BLaER1 treated with 17β-estradiol and CSF1 and Interleukin-3, amounts not matched to agents 10 nM and 100 nM (cell line): Measurements from ENCODE around the gene BTBD9.

ENCODE experiments used
- H3K27ac ChIP-seq, 11 experiments: shearing (Covaris generic); formaldehyde crosslinking; 2 replicates each; pipeline ENCODE4 v1.8.1; 2022
- H3K27me3 ChIP-seq, 11 experiments: shearing (Covaris generic); formaldehyde crosslinking; 2 replicates each; pipeline ENCODE4 v1.8.1; 2022
- H3K36me3 ChIP-seq, 11 experiments: shearing (Covaris generic); formaldehyde crosslinking; 2 replicates each; pipeline ENCODE4 v1.8.1; 2022
- H3K4me1 ChIP-seq, 10 experiments: shearing (Covaris generic); formaldehyde crosslinking; 2 replicates each; pipeline ENCODE4 v1.8.1; 2022
- H3K4me2 ChIP-seq, 11 experiments: shearing (Covaris generic); formaldehyde crosslinking; 2 replicates each; pipeline ENCODE4 v1.8.1; 2022
- H3K4me3 ChIP-seq, 10 experiments: shearing (Covaris generic); formaldehyde crosslinking; 2 replicates each; pipeline ENCODE4 v1.8.1; 2022
- H3K9ac ChIP-seq, 11 experiments: shearing (Covaris generic); formaldehyde crosslinking; 2 replicates each; pipeline ENCODE4 v1.8.1; 2022
- H3K9me3 ChIP-seq, 11 experiments: shearing (Covaris generic); formaldehyde crosslinking; replicated peaks in 1 of 11; 2 replicates each; pipeline ENCODE4 v1.8.1; 2022
- H4K20me1 ChIP-seq, 11 experiments: shearing (Covaris generic); formaldehyde crosslinking; 2 replicates each; pipeline ENCODE4 v1.8.1; 2022
- Cebpa-rat ChIP-seq, 11 experiments: shearing (Covaris generic); IDR thresholded peaks; 2 replicates each; pipeline ENCODE4 v1.8.1; 2022

The BTBD9 gene

DNA sequence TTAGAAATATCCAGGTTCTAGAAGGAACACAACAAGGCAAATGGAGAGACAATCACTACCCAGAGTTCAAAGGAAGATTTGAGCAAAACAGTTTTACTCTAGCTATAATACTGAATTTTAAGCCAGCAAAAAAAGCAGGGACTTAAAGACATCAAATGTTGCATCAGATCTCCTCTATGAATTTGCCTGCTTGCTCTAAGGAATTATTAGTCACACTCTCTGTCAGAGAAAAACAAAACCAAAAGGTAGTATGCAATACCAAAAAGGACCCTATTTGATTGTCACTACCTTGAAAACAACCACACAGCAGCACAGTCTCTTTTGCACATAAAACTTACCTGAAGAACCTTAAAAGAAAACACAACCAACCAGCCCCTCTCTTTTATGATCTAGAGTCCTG lies 46.3 kb downstream of the BTBD9 start:
- no peak for TF ChIP-seq Cebpa-rat (IDR thresholded peaks at IDR 0.05)
- no peak overlapping the region for H3K9ac ChIP-seq
- H3K4me1 ChIP-seq, result no peaks in the 10 kb centered on the region
- peaks cover 0 to 80% (median 11%) of the 10 kb centered on the region in 11 experiments; a peak in 14 of 22 replicates for H3K36me3 ChIP-seq
- H3K9me3 ChIP-seq, result no peaks in the 10 kb centered on the region
- H3K4me2 ChIP-seq, result no peak overlapping the region
- H4K20me1 ChIP-seq, result no peaks in the 10 kb centered on the region
- H3K27me3 ChIP-seq, result no peaks in the 10 kb centered on the region
- H3K27ac ChIP-seq, result no peak overlapping the region
- no peak overlapping the region for H3K4me3 ChIP-seq

DNA sequence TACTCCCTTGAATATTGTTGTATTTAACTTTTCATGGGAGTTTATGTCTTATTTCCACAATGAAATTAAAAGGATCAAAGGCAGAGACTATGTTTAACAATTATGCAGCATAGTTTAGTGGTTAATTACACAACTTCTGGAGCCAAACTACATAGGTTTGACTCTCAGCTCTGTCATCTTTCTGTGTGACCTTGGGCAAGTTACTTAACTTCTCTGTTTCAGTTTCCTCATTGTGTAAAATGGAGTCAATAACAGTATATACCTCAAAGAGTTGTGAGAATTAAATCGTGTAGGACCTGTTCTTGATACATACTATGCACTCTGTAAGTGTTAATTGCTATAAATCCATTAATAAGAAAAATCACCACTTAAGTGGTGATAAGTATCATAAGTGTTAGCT lies 48.3 kb downstream of the BTBD9 start:
- H3K27me3 ChIP-seq, result no peaks in the 10 kb centered on the region
- no peaks in the 10 kb centered on the region for H3K9me3 ChIP-seq
- H4K20me1 ChIP-seq, result no peaks in the 10 kb centered on the region
- no peak overlapping the region for H3K4me3 ChIP-seq
- no peak overlapping the region for H3K4me2 ChIP-seq
- no peak for TF ChIP-seq Cebpa-rat (IDR thresholded peaks at IDR 0.05)
- no peak overlapping the region for H3K27ac ChIP-seq
- no peak overlapping the region for H3K9ac ChIP-seq
- peaks cover 0 to 84% (median 16%) of the 10 kb centered on the region in 11 experiments; a peak in 15 of 22 replicates for H3K36me3 ChIP-seq
- H3K4me1 ChIP-seq, result no peaks in the 10 kb centered on the region

DNA sequence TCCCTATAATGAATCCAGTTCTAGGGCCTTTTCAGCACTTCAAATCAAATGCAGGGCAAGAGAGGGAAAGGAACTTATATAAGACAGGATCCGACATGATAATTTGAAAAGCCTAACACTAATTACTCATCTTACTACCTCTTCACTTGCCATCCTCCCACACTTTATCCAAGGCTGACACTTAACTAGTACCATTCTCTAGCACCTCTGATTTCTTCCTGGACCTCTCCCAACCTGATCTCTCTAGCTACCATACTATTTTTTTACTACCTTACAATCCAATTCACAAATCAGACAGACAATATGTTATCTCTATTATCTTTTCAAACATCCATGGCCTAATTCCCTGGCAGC lies 50.4 kb downstream of the BTBD9 start:
- Histone ChIP-seq H3K4me3 (no peak overlapping the region), H3K36me3 (peaks cover 0 to 81% (median 16%) of the 10 kb centered on the region in 11 experiments; a peak in 15 of 22 replicates), H3K4me2 (no peak overlapping the region), H3K4me1 (no peaks in the 10 kb centered on the region), H3K27ac (no peak overlapping the region), H4K20me1 (no peaks in the 10 kb centered on the region), H3K27me3 (no peaks in the 10 kb centered on the region), H3K9ac (no peak overlapping the region), H3K9me3 (no peaks in the 10 kb centered on the region)
- TF ChIP-seq Cebpa-rat (IDR thresholded peaks at IDR 0.05), result no peak

DNA sequence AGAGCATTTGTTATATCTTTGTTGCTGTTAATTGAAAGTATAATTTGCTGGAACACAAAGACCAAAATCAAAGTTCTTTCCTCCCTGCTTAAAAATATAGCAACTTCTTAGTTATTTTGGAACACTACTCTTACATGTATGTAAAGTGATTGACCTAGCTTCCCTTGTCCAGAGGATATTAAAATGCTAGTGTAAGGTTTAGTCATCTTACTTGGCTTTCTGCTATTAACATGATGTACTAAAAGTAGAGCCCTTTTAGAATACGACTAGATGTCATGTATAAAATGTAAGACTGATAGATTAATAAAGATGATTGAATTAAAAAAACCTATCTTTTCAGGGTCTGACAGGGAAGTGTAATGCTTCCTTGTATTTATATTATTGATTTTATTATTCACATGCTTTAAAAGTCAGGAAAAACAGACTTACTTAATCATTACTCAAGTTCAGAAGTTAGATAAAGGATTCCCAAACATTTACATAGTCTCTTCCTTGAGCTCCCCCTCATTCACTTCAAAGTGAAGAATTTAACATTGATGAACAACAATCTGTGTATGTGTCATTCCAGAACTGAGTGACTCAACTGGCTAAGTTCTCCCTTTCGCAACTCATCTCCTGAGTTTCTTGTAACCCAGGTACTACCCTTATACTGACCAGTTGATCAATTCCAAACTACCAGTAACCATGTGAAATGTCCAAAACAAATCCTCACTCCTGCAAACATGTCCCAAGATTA lies 50.9 kb downstream of the BTBD9 start:
- no peak overlapping the region for H3K4me2 ChIP-seq
- H3K36me3 ChIP-seq, result peaks cover 0 to 77% (median 16%) of the 10 kb centered on the region in 11 experiments; a peak in 15 of 22 replicates
- no peak overlapping the region for H3K4me3 ChIP-seq
- no peak for TF ChIP-seq Cebpa-rat (IDR thresholded peaks at IDR 0.05)
- H3K9ac ChIP-seq, result no peak overlapping the region
- no peaks in the 10 kb centered on the region for H3K9me3 ChIP-seq
- H3K27ac ChIP-seq, result no peak overlapping the region
- no peaks in the 10 kb centered on the region for H4K20me1 ChIP-seq
- no peaks in the 10 kb centered on the region for H3K4me1 ChIP-seq
- H3K27me3 ChIP-seq, result no peaks in the 10 kb centered on the region

DNA sequence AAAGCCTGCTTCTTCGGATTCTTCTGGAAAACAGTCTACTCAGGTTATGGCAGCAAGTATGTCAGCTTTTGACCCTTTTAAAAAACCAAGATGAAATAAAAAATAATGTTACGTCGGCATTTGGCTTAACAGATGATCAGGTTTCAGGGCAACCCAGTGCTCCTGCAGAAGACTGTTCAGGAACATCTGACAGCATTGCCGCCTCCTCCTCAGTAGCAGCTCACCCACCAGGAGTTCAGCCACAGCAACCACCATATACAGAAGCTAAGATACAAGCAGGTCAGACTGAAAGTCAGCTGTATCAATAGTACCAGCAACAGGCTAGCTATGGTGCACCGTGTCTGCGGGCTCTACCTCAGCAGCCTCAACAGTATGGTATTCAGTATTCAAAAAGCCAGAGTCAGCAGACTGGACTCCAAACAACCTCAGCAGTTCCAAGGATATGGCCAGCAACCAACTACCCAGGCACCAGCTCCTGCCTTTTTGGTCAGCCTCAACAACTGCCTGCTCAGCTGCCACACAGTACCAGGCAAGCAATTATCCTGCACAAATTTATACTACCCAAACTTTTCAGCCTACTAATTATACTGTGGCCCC lies 51.9 kb downstream of the BTBD9 start:
- no peaks in the 10 kb centered on the region for H3K9me3 ChIP-seq
- H3K9ac ChIP-seq, result no peak overlapping the region
- no peak for TF ChIP-seq Cebpa-rat (IDR thresholded peaks at IDR 0.05)
- no peak overlapping the region for H3K4me2 ChIP-seq
- no peak overlapping the region for H3K4me3 ChIP-seq
- H3K36me3 ChIP-seq, result peaks cover 0 to 74% (median 15%) of the 10 kb centered on the region in 11 experiments; a peak in 14 of 22 replicates
- H3K27ac ChIP-seq, result no peak overlapping the region
- H3K27me3 ChIP-seq, result no peaks in the 10 kb centered on the region
- H4K20me1 ChIP-seq, result no peaks in the 10 kb centered on the region
- H3K4me1 ChIP-seq, result no peaks in the 10 kb centered on the region

- no peak overlapping the region for H3K27ac ChIP-seq
- peaks cover 0 to 65% (median 8%) of the 10 kb centered on the region in 11 experiments; a peak in 13 of 22 replicates for H3K36me3 ChIP-seq
- no peak overlapping the region for H3K9ac ChIP-seq
- no peak for TF ChIP-seq Cebpa-rat (IDR thresholded peaks at IDR 0.05)
- H3K27me3 ChIP-seq, result no peaks in the 10 kb centered on the region
- no peaks in the 10 kb centered on the region for H4K20me1 ChIP-seq
- H3K4me1 ChIP-seq, result no peaks in the 10 kb centered on the region
- no peak overlapping the region for H3K4me2 ChIP-seq
- H3K4me3 ChIP-seq, result no peak overlapping the region
- no peaks in the 10 kb centered on the region for H3K9me3 ChIP-seq
Measured at GRCh38 chr6:38586992-38587391, 52.7 kb downstream of the BTBD9 start.

DNA sequence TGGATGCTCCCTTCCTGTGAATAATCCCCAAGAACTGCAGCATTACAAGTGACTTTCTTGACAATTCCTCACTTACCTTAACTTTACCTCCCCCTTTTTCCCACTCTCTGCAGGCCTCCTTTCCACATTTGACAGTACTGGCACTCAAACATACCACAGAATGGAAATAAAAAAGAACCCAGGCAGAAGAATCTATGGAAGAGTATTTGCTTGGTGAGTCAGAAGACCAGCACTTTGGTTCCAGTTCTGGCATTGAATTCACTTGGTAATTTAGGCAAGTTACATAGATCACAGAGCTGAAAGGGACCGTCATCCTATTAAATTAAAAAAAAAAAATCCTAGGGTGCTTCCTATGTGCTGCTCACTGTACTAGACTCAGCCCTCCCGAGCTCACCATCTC lies 55.0 kb downstream of the BTBD9 start:
- Histone ChIP-seq H3K36me3 (peaks cover 0 to 56% (median 0%) of the 10 kb centered on the region in 11 experiments; a peak in 8 of 22 replicates), H3K4me3 (no peak overlapping the region), H3K27me3 (no peaks in the 10 kb centered on the region), H4K20me1 (no peaks in the 10 kb centered on the region), H3K9me3 (no peaks in the 10 kb centered on the region), H3K4me2 (no peak overlapping the region), H3K9ac (no peak overlapping the region), H3K4me1 (no peaks in the 10 kb centered on the region), H3K27ac (no peak overlapping the region)
- no peak for TF ChIP-seq Cebpa-rat (IDR thresholded peaks at IDR 0.05)

- H3K4me1 ChIP-seq, result no peaks in the 10 kb centered on the region
- H3K36me3 ChIP-seq, result peaks cover 0 to 58% (median 4%) of the 10 kb centered on the region in 11 experiments; a peak in 9 of 22 replicates
- H4K20me1 ChIP-seq, result no peaks in the 10 kb centered on the region
- H3K9ac ChIP-seq, result no peak overlapping the region
- no peak for TF ChIP-seq Cebpa-rat (IDR thresholded peaks at IDR 0.05)
- no peak overlapping the region for H3K4me2 ChIP-seq
- H3K27me3 ChIP-seq, result no peaks in the 10 kb centered on the region
- H3K9me3 ChIP-seq, result no peaks in the 10 kb centered on the region
- H3K4me3 ChIP-seq, result no peak overlapping the region
- no peak overlapping the region for H3K27ac ChIP-seq
Measured at GRCh38 chr6:38583523-38583922, 56.2 kb downstream of the BTBD9 start.

DNA sequence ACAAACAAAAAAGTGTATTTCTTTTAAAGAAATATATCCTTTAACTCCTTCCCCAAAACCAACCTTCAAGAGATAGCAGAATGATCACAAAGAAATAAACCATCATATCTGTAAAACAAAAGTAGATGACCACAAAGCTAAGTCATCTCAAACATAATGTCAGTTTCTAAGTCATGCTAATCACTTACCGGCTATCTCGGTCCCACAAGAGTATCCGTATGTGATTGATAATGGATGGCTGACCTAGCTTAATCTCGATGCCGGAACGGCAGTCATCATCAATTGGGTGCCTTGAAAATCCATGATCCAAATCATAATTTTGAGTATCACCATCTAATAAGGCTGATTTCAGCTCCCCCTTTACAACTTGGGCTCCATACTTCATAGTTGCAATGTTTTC lies 59.7 kb downstream of the BTBD9 start:
- Histone ChIP-seq H4K20me1 (no peaks in the 10 kb centered on the region), H3K4me2 (no peak overlapping the region), H3K36me3 (peaks cover 0 to 66% (median 3%) of the 10 kb centered on the region in 11 experiments; a peak in 8 of 22 replicates), H3K27ac (no peak overlapping the region), H3K4me3 (no peak overlapping the region), H3K4me1 (no peaks in the 10 kb centered on the region), H3K9ac (no peak overlapping the region), H3K27me3 (no peaks in the 10 kb centered on the region), H3K9me3 (no peaks in the 10 kb centered on the region)
- TF ChIP-seq Cebpa-rat (IDR thresholded peaks at IDR 0.05), result no peak
